Gastroesophageal sphincter (tissue), 4 donors: ENCODE data around the gene RAP2B. TPM values are rescaled to one million over a fixed set of nuclear protein-coding genes. Genes with fewer than 3 reads are reported as not detected.
"Not testable (repeated sequence)": the region's sequence is repeated elsewhere in the genome, so short reads cannot be mapped to it uniquely, and the experiment has no call there.

ENCODE experiments used
- ATAC-seq: fragments of 150-250 bp; one replicate; pipeline ENCODE4 v1.9.1; 2016; ENCODE audit warnings: mild to moderate bottlenecking, moderate library complexity
- H3K27ac ChIP-seq, 4 donors: fragments of 200-600 bp; sonication (generic) in 3 of 4; 1 replicate in 3 of 4; 2 replicates in 1 of 4; pipeline ENCODE4 v1.5.1; 2016 to 2019
- H3K27me3 ChIP-seq: fragments of 200-600 bp; sonication (generic); one replicate; pipeline ENCODE4 v1.5.1; 2019
- H3K36me3 ChIP-seq, 2 donors: fragments of 200-600 bp; sonication (generic); one replicate each; pipeline ENCODE4 v1.5.1; 2019; ENCODE audit warnings: control low read depth in 1 of 2
- H3K4me1 ChIP-seq, 3 donors: fragments of 200-600 bp; sonication (generic); 1 replicate in 2 of 3; 2 replicates in 1 of 3; pipeline ENCODE4 v1.5.1; 2016 to 2019; ENCODE audit warnings: control low read depth in 2 of 3
- H3K4me3 ChIP-seq, 2 donors: fragments of 200-600 bp; sonication (generic); one replicate each; pipeline ENCODE4 v1.5.1; 2019; ENCODE audit warnings: mild to moderate bottlenecking in 1 of 2, moderate library complexity in 1 of 2
- H3K9me3 ChIP-seq, 3 donors: fragments of 200-600 bp; sonication (generic); one replicate each; pipeline ENCODE4 v1.5.1; 2017 to 2019; ENCODE audit warnings: control low read depth in 2 of 3
- EP300 ChIP-seq: sonication (generic); formaldehyde crosslinking; IDR thresholded peaks from one replicate; pipeline ENCODE4 v1.6.1; 2017; ENCODE audit warnings: antibody characterized with exemption, mild to moderate bottlenecking
- POLR2A ChIP-seq, 2 donors: fragments of 450-650 bp; IDR thresholded peaks; one replicate each; pipeline ENCODE4 v1.6.1; 2017; ENCODE audit warnings: antibody characterized with exemption in 2 of 2, mild to moderate bottlenecking in 2 of 2, moderate library complexity in 1 of 2
- POLR2AphosphoS5 ChIP-seq: sonication (generic); formaldehyde crosslinking; IDR thresholded peaks from one replicate; pipeline ENCODE4 v1.6.1; 2017; ENCODE audit warnings: antibody characterized with exemption
- WGBS, 2 donors: methylation state at CpG; one replicate each; pipeline ENCODE4 v1.1.5; 2018; ENCODE audit warnings: low coverage in 1 of 2; 5-methylcytosine and 5-hydroxymethylcytosine counted together
- total RNA-seq, 4 donors: library from RNA; depleted of rRNA; stranded (reverse); fragments of >200 nt; gene quantifications; one replicate each; pipeline ENCODE4 v1.1.0, GENCODE V29; 2016
- TF ChIP-seq, protein P1 (sequence below), 4 experiments: fragments of 200-600 bp in 2 of 4; fragments of 450-650 bp in 2 of 4; sonication (generic) in 1 of 4; IDR thresholded peaks; one replicate each; pipeline ENCODE4 v1.5.1; 2017 to 2019; ENCODE audit warnings: antibody characterized with exemption in 4 of 4, mild to moderate bottlenecking in 2 of 4, moderate library complexity in 2 of 4

RAP2B gene
- total RNA-seq, 4 donors from 2014 or later: 11.5 to 14.7 (median 13.5) TPM

DNA sequence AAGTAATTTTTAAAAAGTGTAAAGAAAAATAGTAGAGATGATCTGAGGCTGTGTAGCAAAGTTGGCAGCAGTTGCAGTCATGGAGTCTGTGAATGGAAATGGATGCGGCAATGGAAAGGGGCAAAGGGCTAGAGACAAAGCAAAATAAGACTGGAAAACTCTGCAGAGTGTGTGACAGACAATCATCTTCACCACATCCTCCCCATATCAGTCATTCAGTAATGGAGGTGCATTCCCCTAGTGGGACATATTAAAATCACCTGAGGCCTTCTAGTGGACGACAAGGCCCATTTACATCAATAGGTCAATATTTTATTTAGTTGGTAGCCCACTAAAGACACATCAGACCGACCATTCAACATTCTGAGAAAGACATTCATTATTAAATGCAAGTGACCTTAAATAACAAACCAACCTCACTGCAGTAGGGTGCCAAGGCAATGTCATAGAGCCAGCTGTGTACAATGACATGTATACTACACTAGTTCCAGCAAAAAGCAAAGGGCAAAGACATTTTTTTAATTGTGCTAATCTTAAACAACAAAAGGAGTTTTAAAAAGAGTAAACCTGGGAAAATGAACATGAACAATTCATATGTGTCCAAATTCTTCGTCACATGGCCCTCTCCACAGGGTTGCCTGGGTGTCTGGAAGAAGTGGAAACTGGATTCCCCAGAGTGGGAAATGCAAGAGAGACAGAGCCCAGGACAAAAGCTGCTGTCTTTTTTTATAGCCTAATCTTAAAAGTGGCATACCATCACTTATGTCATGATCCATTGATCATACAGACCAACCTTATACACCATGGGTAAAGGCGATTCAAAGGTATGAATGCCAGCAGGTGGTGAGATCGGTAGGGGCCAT is 15.6 kb upstream of the RAP2B start:
- no peak overlapping the region for H3K4me3 ChIP-seq
- TF ChIP-seq POLR2A (IDR thresholded peaks at IDR 0.05): no peak
- TF ChIP-seq, protein P1, sequence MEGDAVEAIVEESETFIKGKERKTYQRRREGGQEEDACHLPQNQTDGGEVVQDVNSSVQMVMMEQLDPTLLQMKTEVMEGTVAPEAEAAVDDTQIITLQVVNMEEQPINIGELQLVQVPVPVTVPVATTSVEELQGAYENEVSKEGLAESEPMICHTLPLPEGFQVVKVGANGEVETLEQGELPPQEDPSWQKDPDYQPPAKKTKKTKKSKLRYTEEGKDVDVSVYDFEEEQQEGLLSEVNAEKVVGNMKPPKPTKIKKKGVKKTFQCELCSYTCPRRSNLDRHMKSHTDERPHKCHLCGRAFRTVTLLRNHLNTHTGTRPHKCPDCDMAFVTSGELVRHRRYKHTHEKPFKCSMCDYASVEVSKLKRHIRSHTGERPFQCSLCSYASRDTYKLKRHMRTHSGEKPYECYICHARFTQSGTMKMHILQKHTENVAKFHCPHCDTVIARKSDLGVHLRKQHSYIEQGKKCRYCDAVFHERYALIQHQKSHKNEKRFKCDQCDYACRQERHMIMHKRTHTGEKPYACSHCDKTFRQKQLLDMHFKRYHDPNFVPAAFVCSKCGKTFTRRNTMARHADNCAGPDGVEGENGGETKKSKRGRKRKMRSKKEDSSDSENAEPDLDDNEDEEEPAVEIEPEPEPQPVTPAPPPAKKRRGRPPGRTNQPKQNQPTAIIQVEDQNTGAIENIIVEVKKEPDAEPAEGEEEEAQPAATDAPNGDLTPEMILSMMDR (IDR thresholded peaks at IDR 0.05): no peak
- no peak for TF ChIP-seq EP300
- no peak for TF ChIP-seq POLR2AphosphoS5
- H3K36me3 ChIP-seq: no peaks in the 10 kb centered on the region
- no peaks in the 10 kb centered on the region for H3K9me3 ChIP-seq
- no peak for ATAC-seq
- WGBS, 2 donors: 92 to 94% methylated on average over 5 to 6 of the region's 6 CpGs
- H3K4me1 ChIP-seq: no peaks in the 10 kb centered on the region
- no peak overlapping the region for H3K27ac ChIP-seq
- no peaks in the 10 kb centered on the region for H3K27me3 ChIP-seq

DNA sequence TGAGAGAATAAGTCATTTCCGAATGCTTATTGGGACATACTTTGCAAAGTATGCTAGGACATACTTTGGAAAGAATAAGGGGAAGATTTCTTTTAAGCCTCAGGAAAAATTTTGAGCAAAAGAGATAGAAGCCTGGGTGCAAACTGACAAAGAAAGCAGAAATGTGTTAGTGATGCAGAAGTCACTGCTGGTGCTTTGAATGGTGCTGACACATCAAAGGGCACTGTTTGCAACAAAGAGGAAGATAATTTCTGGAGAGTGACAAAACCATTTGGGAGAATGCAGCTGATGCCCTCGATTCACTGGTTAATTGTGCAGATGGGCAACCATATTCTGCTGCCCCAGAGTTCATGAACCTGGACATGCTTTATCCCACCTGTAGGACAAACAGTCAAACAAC is 11.0 kb upstream of the RAP2B start:
- H3K4me3 ChIP-seq: no peak overlapping the region
- H3K4me1 ChIP-seq: no peaks in the 10 kb centered on the region
- TF ChIP-seq POLR2AphosphoS5 (no peak), EP300 (no peak), POLR2A (IDR thresholded peaks at IDR 0.05) (no peak)
- TF ChIP-seq, protein P1 (IDR thresholded peaks at IDR 0.05): no peak
- no peaks in the 10 kb centered on the region for H3K27me3 ChIP-seq
- 36 to 53% methylated on average over 2 of the region's 2 CpGs for WGBS, 2 donors
- no peak overlapping the region for H3K27ac ChIP-seq
- ATAC-seq: no peak
- H3K36me3 ChIP-seq: no peaks in the 10 kb centered on the region
- H3K9me3 ChIP-seq: no peaks in the 10 kb centered on the region

DNA sequence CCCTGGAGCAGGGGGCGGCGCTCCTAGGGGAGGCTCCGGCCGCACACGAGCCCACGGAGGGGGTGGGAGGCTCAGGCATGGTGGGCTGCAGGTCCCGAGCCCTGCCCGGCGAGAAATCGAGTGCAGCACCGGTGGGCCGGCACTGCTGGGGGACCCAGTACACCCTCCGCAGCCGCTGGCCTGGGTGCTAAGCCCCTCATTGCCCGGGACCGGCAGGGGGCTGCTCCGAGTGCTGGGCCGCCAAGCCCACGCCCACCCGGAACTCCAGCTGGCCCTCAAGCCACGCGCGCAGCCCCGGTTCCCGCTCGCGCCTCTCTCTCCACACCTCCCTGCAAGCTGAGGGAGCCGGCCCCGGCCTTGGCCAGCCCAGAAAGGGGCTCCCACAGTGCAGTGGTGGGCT is 6.2 kb upstream of the RAP2B start:
- ATAC-seq, H3K27me3 ChIP-seq, H3K9me3 ChIP-seq, H3K36me3 ChIP-seq, H3K4me1 ChIP-seq, H3K4me3 ChIP-seq, H3K27ac ChIP-seq: not testable (repeated sequence)
- WGBS, 2 donors: no CpG with 5 or more reads among the region's 29 CpGs

DNA sequence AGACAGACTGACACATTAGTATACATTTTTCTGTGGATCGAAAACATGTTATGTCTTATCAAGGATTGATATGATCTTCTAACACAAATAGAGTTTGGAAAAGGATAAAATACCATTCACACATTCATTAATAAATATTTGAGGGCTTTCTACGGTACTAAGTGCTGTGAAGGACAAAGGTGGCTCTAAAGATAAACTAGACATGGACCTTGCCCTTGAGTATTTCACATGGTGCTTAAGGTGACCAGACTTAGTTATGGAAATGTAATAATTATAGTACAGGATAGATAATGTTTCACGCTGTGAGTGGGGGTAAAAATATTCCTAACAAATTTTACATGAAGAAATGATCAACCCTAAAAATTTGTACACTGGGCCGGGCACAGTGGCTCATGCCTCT is 3.8 kb upstream of the RAP2B start:
- Histone ChIP-seq H3K27ac (no peak overlapping the region), H3K9me3 (no peaks in the 10 kb centered on the region), H3K36me3 (no peaks in the 10 kb centered on the region), H3K4me1 (peaks cover 0 to 8% (median 0%) of the 10 kb centered on the region in 3 donors), H3K27me3 (no peaks in the 10 kb centered on the region), H3K4me3 (no peak overlapping the region)
- no peak for TF ChIP-seq POLR2A (IDR thresholded peaks at IDR 0.05)
- no peak for TF ChIP-seq EP300
- TF ChIP-seq, protein P1 (IDR thresholded peaks at IDR 0.05): no peak
- TF ChIP-seq POLR2AphosphoS5: no peak
- ATAC-seq: no peak
- WGBS, 2 donors: 74 to 82% methylated on average over 4 of the region's 4 CpGs

DNA sequence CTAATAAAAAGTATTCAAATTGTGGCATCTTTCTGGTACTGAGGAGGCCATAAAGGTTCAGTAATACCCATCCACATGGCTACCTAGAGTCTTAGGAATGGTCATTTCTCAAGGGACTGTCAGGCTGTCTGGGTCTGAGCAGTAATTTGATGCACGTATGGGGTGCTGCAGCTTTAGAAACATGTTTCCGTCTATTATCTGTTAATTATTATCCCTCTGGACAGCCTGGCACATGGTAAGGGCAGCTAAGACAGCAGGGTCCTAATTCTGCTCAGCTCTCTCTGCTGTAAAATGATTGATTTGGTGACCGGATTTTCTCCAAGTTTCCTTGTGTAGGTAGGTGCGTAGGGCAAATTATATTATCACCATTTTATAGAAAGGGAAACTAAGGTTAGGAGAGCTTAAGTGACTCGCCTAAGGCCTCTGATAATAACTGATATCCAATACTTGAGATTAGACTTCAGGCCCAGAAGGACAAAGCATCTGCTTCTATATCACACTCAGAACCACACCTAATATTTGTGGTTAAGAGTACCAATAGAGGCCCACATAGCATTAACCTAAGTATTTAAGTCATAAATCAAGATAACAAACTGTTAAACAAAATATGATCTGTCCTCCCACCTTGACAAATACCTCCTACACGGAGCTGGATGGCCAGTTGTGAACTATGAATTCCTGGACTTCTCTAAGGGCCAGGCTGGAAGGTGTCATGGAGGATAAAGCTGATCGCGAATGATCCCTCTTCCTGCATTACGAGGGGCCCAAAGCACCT is 2.9 kb upstream of the RAP2B start:
- peaks cover 0 to 13% (median 0%) of the 10 kb centered on the region in 3 donors for H3K4me1 ChIP-seq
- H3K27ac ChIP-seq: peak overlapping the region in 2 of 4 donors; percentile 93 to 98
- WGBS, 2 donors: 71 to 89% methylated on average over 4 to 8 of the region's 9 CpGs
- H3K9me3 ChIP-seq: no peaks in the 10 kb centered on the region
- no peak overlapping the region for H3K4me3 ChIP-seq
- H3K27me3 ChIP-seq: no peaks in the 10 kb centered on the region
- no peak for ATAC-seq
- TF ChIP-seq EP300 (no peak), POLR2A (IDR thresholded peaks at IDR 0.05) (no peak), POLR2AphosphoS5 (no peak)
- TF ChIP-seq, protein P1 (IDR thresholded peaks at IDR 0.05): no peak
- no peaks in the 10 kb centered on the region for H3K36me3 ChIP-seq
